GM18526 (cell line): ENCODE data around the gene MYH9.

Experiments
- POLR2A ChIP-seq: IDR thresholded peaks from 3 replicates; pipeline ENCODE4 v1.6.1; 2011; ENCODE audit not compliant: insufficient read length; ENCODE audit errors: extremely low read depth

MYH9 gene

DNA sequence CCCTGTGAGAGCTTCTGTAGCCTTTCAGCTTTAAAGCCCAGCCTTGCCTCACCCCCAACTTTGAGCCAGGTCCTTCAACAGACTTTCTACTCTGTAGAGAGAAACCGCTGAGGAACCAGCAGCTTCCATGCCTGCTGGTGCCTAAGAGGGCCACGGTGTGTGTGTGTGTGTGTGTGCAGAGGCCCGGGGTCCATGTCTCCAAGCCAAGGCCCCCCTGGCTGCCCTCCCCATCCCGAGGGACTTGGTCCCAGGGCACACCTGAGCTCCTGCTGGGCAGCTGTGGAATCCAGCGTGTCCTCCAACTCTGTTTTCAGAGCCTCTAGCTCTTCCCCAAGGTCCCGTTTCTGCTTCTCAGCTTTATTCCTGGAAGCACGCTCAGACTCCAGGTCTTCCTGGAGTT lies 92.5 kb downstream of the MYH9 start:
- TF ChIP-seq POLR2A, result no peak

DNA sequence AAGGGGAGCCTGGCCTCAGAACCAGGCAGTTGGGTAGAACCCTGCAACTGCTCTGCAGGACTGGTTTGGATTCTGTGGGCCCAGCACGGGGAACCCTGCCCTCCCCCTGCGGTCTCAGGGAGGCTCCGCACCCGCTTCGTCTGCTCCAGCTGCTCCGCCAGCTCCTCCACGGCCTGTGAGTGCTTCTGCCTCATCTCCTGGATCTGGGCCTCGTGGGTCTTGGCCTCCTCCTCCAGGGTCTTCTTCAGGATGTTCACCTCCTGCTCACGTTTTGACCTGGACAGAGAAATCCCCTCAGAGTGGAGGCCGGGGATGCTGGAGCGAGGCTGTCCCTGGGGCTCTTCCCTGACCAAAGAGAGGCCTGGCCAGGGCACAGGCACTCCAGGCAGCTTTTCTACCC lies 93.0 kb downstream of the MYH9 start:
- TF ChIP-seq POLR2A, result no peak

GRCh38 chr22:36294293-36294620 lies 93.5 kb downstream of the MYH9 start:
- TF ChIP-seq POLR2A, result no peak

DNA sequence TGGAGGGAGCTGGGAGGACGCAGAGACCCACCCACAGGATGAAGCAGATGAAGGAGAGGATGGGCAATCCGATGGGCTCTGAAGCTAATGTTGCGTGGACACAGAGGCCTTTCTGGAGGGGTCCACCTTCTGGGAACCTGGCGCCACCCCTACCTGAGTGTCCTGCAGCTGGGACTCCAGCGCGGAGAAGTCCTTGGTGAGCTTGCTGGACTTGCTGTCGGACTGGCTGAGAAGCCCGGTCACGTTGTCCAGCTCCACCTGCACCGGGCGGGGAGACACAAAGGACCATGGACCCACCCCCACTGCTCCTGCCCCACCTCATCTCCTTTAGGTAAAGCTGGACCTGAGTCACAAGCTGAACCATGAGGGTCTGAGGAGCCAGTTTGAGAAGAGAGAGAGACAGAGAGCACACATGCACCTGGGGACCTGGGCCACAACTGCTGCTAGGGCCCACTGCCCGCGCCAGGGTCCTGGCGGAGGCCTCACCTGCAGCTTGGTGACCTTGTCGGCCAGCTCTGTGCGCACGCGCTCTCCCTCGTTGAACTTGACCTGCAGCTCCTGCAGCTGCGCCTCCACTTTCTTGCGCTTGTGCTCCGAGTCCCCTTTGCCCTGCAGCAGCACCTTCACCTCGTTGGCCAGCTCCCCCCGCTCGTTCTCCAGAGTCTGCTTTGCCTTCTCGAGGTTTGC lies 94.0 kb downstream of the MYH9 start:
- no peak for TF ChIP-seq POLR2A

GRCh38 chr22:36292823-36293530 lies 94.8 kb downstream of the MYH9 start:
- TF ChIP-seq POLR2A, result no peak

- no peak for TF ChIP-seq POLR2A
Measured at GRCh38 chr22:36291831-36292740, 95.7 kb downstream of the MYH9 start.

DNA sequence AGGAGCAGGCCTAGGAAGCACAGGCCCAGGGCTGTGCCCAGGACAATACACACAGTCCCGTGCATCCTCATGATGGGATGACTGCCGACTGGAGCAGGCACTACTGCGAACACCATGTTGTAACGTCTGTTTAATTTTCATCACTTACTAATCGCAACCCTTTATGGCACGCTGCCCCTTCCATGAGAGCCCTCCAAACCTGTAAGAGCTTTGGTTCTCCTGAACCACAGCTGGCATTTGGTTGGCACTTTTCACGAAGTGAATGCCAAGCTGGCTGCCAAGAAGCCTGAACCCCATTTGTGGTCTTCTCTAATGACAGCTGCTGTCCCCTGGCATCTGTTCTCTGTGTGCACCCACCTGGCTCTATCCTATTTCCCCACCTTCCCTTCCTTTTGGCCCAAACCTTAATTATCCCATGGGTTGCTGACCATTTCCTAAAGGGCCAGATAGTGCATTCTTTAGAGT lies 98.3 kb downstream of the MYH9 start:
- no peak for TF ChIP-seq POLR2A

- no peak for TF ChIP-seq POLR2A
Measured at GRCh38 chr22:36288571-36289405, 99.0 kb downstream of the MYH9 start.

GRCh38 chr22:36287881-36288515 lies 99.8 kb downstream of the MYH9 start:
- no peak for TF ChIP-seq POLR2A

DNA sequence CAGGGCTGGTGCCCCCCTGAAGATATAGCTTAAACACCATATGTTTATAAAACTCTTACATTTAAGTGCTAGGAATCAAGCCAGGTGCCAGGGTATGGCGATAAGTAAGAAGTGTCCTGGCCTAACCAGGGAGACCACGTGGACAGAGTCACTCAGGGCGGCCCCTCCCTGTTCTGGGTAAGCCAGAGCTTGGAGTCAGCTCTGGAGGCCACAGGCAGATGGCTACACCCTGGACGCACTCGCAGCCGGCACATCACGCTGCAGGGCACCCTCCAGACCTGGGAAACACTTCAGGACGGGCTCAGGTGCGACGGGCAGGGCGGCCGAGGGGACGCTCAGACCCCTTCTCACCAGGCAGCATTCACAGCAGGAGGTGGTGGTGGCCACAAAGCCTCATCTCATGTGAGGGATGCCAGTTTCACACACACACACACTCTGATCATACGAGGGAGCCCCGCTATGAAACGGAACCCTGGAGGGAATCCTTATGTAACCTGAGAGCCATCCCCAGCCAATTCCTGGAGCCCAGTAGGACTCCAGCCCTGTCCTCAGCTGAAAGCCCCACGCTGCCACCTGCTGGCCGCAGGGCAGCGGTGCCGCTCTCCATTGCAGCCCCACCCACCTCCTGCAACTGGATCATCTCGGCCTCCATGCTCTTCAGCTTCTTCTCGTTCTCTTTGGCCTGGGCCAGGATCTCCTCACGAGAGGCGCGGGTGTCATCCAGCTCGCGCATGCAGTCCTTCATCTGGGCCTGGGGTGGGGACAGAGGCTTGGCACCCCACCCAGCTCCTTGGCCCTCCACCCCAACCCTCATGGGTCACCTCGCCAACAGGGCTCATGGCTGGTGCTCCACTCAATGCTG lies 101.4 kb downstream of the MYH9 start:
- no peak for TF ChIP-seq POLR2A

GRCh38 chr22:36285545-36285944 lies 102.2 kb downstream of the MYH9 start:
- TF ChIP-seq POLR2A, result no peak

- no peak for TF ChIP-seq POLR2A
Measured at GRCh38 chr22:36285017-36285416, 102.8 kb downstream of the MYH9 start.

DNA sequence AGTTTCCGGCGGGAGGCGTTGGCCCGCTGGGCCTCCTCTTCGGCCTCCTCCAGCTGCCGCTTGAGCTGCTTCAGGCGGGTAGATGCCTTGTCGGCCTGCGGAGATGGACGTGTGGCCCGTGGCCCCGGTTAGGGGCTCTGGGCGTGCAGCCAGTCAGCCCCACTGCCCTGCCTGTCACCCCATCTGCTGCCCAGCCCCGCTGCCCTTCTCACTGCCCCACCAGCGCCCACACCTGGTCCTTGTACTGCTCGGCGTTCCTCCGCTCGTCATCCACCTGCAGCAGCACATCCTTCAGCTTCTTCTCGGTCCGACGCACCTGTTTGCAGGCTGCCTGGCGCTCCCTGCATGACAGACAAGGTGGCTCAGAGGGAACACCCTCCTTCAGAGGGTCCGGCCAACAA lies 103.6 kb downstream of the MYH9 start:
- TF ChIP-seq POLR2A, result no peak
